Adrenal gland (tissue), 12 donors: ENCODE results near the gene KCNRG. TPM values are rescaled to one million over a fixed set of nuclear protein-coding genes. Genes with fewer than 3 reads are reported as not detected.

Experiments
- DNase-seq, 7 donors: peaks; one replicate each; pipeline ENCODE4 v3.0.0-alpha.2; 2019 to 2020
- H3K27ac ChIP-seq, 5 donors: fragments of 200-600 bp; sonication (generic) in 4 of 5; 1 replicate in 3 of 5; 2 replicates in 2 of 5; pipeline versions ENCODE4 v1.5.1 to v1.8.0; 2016 to 2020; ENCODE audit warnings: mild to moderate bottlenecking in 1 of 5
- H3K27me3 ChIP-seq: fragments of 200-600 bp; 2 replicates; pipeline ENCODE4 v1.8.0; 2021
- H3K36me3 ChIP-seq, 2 donors: fragments of 200-600 bp; replicated peaks in 1 of 2; 1 replicate in 1 of 2; 2 replicates in 1 of 2; pipeline versions ENCODE4 v1.5.1 to v1.8.0; 2018 to 2022
- H3K4me1 ChIP-seq, 2 donors: fragments of 200-600 bp; replicated peaks in 1 of 2; 1 replicate in 1 of 2; 2 replicates in 1 of 2; pipeline versions ENCODE4 v1.5.1 to v1.8.0; 2018 to 2021
- H3K4me3 ChIP-seq, 4 donors: fragments of 200-600 bp; sonication (generic) in 3 of 4; one replicate each; pipeline ENCODE4 v1.5.1; 2016 to 2018
- H3K9me3 ChIP-seq, 3 donors: fragments of 200-600 bp; sonication (generic) in 1 of 3; replicated peaks in 1 of 3; 1 replicate in 2 of 3; 2 replicates in 1 of 3; pipeline versions ENCODE4 v1.5.1 to v1.8.0; 2016 to 2021
- POLR2A ChIP-seq, 2 donors: fragments of 450-650 bp; IDR thresholded peaks; one replicate each; pipeline ENCODE4 v1.6.1; 2017; ENCODE audit warnings: antibody characterized with exemption in 2 of 2, mild to moderate bottlenecking in 2 of 2, moderate library complexity in 1 of 2
- WGBS, 4 donors: extraction: QIAGEN DNeasy Blood & Tissue Kit in 2 of 4; methylation state at CpG; one replicate each; pipeline versions ENCODE4 v1.1.5 to v1.1.7; 2013 to 2017; 5-methylcytosine and 5-hydroxymethylcytosine counted together
- intact Hi-C, 2 donors: fragments of 100-400 bp; cut with DNase I; formaldehyde crosslinking; loops; one replicate each; pipeline versions ENCODE4 v1.14.1 to v1.15.0; 2022 to 2023
- polyA plus RNA-seq, 3 donors: library from polyadenylated mRNA; stranded (reverse); fragments of 200-250 nt in 2 of 3; fragments of 350-450 nt in 1 of 3; fragmentation: Illumina TruSeq in 1 of 3; extraction: RNeasy Lipid Tissue Mini Kit (QIAGEN cat#74804) in 1 of 3; gene quantifications; one replicate each; pipeline ENCODE4 v1.2.3, GENCODE V29; 2013 to 2014
- total RNA-seq, 9 donors: library from RNA; depleted of rRNA in 4 of 9; stranded (reverse); fragments of >200 nt in 4 of 9; fragments of 120-200 nt in 1 of 9; fragmentation: NEBNext Ultra II Directional in 1 of 9; extraction: Animal tissue kit (Norgen Biotek cat#: 25700) in 1 of 9; gene quantifications; one replicate each; pipeline versions ENCODE4 v1.1.0 to v1.2.4, GENCODE V29; 2013 to 2023
- TF ChIP-seq, protein P1 (sequence below), 6 experiments: fragments of 450-650 bp in 4 of 6; fragments of 200-600 bp in 2 of 6; sonication (generic) in 1 of 6; IDR thresholded peaks; 1 replicate in 5 of 6; 2 replicates in 1 of 6; pipeline versions ENCODE4 v1.5.1 to v1.8.0; 2016 to 2021; ENCODE audit warnings: antibody characterized with exemption in 6 of 6, mild to moderate bottlenecking in 2 of 6, moderate library complexity in 1 of 6
- donor health status: healthy with polysubstance abuse.
- donor health status: Bipolar disorder and iron deficiency.
- donor health status: DM: yes; HTN: yes; CAD: no.
- donor health status: DM: no; HTN: no; CAD: no.
- donor health status: DM: no; HTN: no; CAD: no.
- donor health status: DM: yes; HTN: yes; CAD: no.

The KCNRG gene
- total and polyA plus RNA-seq, 12 donors = 0.14 to 2.8 (median 0.59) TPM; not detected in 1

DNA sequence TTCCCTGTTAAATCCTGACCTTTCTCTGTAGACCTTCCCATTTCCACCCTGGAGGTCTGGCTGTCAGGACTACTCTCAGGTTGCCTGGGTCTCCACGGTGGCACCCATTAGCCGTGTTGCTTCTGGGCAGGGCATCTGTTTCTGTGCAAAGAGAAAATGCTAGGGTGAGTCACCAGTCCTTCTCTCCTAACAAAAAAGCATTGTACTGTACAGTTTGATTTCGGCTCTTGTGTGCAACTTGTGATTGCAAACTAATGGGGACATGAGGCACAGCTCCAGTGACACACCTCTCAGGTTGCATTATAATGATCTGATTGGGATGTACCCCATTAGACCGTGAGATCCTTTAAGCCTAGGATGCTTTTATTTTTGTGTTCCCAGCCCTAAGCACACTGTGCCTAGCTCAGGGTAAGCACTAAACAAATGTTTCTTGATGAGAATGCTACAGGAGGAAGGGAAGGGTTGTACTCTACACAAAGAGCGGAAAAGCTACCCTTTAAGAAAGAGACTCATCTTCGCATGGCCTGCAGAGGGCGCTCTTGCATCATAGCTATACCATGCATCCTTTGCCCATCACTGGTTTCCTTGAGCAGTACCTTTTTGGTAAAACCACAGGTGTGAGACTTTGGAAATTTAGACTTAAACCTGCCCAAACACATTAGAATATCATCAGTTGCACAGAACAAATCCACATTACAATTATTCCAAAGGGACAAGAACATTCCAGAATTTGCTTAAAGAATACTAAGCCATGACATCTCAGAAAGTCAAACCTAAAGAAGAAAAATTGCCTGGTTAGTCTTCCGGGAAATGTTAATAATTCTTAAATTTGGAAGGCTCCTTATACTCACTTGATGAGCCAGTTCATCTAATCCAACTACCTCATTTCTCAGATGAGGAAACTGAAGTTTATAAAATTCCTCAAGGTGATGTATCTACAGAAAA, 38.7 kb upstream of the KCNRG start:
- Histone ChIP-seq H3K36me3 (no peaks in the 10 kb centered on the region), H3K9me3 (no peaks in the 10 kb centered on the region), H3K27ac (no peak overlapping the region), H3K27me3 (no peaks in the 10 kb centered on the region), H3K4me1 (no peaks in the 10 kb centered on the region), H3K4me3 (no peak overlapping the region)
- DNase-seq = peak; percentile 39 to 87 (median 66)
- intact Hi-C loops = loop anchor here in 1 of 2 donors (10.0 kb wide), 3 partner anchors 558 to 938 kb away; no protein-coding TSS in a partner anchor
- WGBS, 4 donors = 43 to 51% (median 46%) methylated on average over 8 of the region's 8 CpGs
- TF ChIP-seq, protein P1, sequence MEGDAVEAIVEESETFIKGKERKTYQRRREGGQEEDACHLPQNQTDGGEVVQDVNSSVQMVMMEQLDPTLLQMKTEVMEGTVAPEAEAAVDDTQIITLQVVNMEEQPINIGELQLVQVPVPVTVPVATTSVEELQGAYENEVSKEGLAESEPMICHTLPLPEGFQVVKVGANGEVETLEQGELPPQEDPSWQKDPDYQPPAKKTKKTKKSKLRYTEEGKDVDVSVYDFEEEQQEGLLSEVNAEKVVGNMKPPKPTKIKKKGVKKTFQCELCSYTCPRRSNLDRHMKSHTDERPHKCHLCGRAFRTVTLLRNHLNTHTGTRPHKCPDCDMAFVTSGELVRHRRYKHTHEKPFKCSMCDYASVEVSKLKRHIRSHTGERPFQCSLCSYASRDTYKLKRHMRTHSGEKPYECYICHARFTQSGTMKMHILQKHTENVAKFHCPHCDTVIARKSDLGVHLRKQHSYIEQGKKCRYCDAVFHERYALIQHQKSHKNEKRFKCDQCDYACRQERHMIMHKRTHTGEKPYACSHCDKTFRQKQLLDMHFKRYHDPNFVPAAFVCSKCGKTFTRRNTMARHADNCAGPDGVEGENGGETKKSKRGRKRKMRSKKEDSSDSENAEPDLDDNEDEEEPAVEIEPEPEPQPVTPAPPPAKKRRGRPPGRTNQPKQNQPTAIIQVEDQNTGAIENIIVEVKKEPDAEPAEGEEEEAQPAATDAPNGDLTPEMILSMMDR (IDR thresholded peaks at IDR 0.05) = peak; percentile 76 to 93 (median 84)
- TF ChIP-seq POLR2A (IDR thresholded peaks at IDR 0.05) = no peak

DNA sequence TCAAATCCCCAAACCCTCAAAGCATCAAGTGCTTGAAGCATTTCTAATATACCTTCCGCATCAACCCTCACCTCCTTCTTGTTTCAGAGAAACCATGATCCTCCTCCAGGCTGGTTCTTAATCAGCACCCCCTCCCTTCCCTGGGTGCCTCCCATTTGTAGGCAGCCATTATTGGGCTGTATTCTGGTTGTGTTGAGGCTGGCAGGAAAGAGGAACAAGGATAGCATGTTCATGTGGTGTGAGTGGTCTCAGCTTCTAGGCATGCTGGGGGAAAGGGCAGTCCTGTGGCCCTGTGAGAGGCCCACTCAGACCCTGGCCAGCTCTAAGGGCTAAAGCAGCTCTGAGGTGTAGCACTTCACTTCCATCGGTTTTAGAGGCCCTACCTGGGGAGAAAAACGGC, 37.3 kb upstream of the KCNRG start:
- Histone ChIP-seq H3K36me3 (no peaks in the 10 kb centered on the region), H3K9me3 (no peaks in the 10 kb centered on the region), H3K4me1 (no peaks in the 10 kb centered on the region), H3K27ac (no peak overlapping the region), H3K27me3 (no peaks in the 10 kb centered on the region), H3K4me3 (no peak overlapping the region)
- TF ChIP-seq POLR2A (IDR thresholded peaks at IDR 0.05) = no peak
- TF ChIP-seq, protein P1 (IDR thresholded peaks at IDR 0.05) = no peak
- intact Hi-C loops = loop anchor here in 1 of 2 donors (10.0 kb wide), 3 partner anchors 557 to 937 kb away; no protein-coding TSS in a partner anchor
- WGBS, 4 donors = 65 to 86% (median 82%) methylated on average over 3 of the region's 3 CpGs
- DNase-seq = no peak

DNA sequence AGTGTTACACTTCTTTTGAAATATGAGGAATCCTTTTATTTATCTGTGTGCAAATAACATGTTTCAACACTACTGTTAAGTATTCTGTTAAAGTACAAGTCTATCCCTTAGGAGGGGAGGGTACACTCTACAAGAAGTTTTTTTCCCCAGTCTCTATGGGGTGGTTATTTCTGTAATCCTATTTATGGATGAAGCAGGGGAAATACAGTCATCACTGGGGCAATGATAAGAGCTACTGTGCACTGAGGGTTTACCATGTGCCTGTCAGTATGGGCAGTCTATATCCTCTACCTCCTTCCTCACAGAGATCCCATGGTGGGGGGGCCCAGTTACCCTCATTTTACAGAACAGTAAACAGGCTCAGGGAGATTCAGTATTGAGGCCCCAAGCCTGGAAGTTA, 35.0 kb upstream of the KCNRG start:
- Histone ChIP-seq H3K27me3 (no peaks in the 10 kb centered on the region), H3K4me1 (no peaks in the 10 kb centered on the region), H3K9me3 (no peaks in the 10 kb centered on the region), H3K4me3 (no peak overlapping the region), H3K27ac (no peak overlapping the region), H3K36me3 (no peaks in the 10 kb centered on the region)
- no peak for TF ChIP-seq POLR2A (IDR thresholded peaks at IDR 0.05)
- TF ChIP-seq, protein P1 (IDR thresholded peaks at IDR 0.05) = no peak
- DNase-seq = no peak
- intact Hi-C loops = no loop called here

DNA sequence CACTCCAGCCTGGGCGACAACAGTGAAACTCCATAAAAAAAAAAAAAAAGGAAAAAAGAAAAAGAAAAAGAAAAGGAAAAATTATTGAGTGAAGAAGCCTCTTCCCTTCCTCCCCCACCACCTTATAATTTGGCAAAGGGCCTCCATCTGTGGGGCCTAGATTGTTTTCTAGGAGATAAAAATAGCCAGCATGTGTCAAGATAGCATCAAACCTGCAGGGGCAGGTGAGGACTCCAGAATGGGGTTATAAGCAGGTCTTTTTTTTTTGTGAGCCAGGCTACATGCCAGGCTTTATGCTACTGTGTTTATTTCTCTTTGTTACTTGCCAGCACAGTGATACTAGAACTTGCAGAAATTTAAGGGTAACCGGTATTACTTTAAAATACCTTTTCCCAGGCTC, 30.1 kb upstream of the KCNRG start:
- Histone ChIP-seq H3K9me3 (no peaks in the 10 kb centered on the region), H3K27ac (no peak overlapping the region), H3K27me3 (no peaks in the 10 kb centered on the region), H3K4me3 (no peak overlapping the region), H3K36me3 (no peaks in the 10 kb centered on the region), H3K4me1 (no peaks in the 10 kb centered on the region)
- intact Hi-C loops = no loop called here
- TF ChIP-seq, protein P1 (IDR thresholded peaks at IDR 0.05) = no peak
- TF ChIP-seq POLR2A (IDR thresholded peaks at IDR 0.05) = no peak
- WGBS, 4 donors = 84 to 90% (median 89%) methylated on average over 2 of the region's 2 CpGs
- DNase-seq = no peak
